CD4-positive, alpha-beta T cell (primary cell): Measurements from ENCODE around the gene NIPAL4. TPM values are rescaled to one million over a fixed set of nuclear protein-coding genes. Genes with fewer than 3 reads are reported as not detected.
"Not testable (repeated sequence)": the region's sequence is repeated elsewhere in the genome, so short reads cannot be mapped to it uniquely, and the experiment has no call there.

Experiments
- ATAC-seq: fragments of 200-7000 bp; cut with Tn5 transposase; one replicate; pipeline ENCODE4 v1.10.0; 2022; ENCODE audit warnings: mild to moderate bottlenecking; ENCODE audit not compliant: poor library complexity
- CTCF ChIA-PET: fragments of 350-600 bp; sonication (Branson Sonifier 250); formaldehyde crosslinking; loops from one replicate; lab custom pipeline; 2021; ENCODE audit warnings: antibody characterized with exemption, inconsistent platforms; lab: Charles Lee
- POLR2A ChIA-PET: fragments of 350-600 bp; sonication (Branson Sonifier 250); formaldehyde crosslinking; loops from one replicate; lab custom pipeline; 2021; ENCODE audit warnings: antibody characterized with exemption, inconsistent platforms; lab: Charles Lee
- DNase-seq, 14 experiments: peaks; one replicate each; pipeline ENCODE4 v3.0.0-alpha.2; 2013 to 2020; ENCODE audit warnings: mixed read lengths in 2 of 14
- H3K27ac ChIP-seq, 2 donors: one replicate each; pipeline versions ENCODE4 v1.5.1 to v1.7.0; 2013; ENCODE audit warnings: low read length in 2 of 2, low read depth in 1 of 2, mild to moderate bottlenecking in 1 of 2
- H3K27me3 ChIP-seq, 2 experiments: 1 replicate in 1 of 2; 2 replicates in 1 of 2; pipeline versions ENCODE4 v1.6.1 to v1.7.0; 2013; ENCODE audit warnings: low read length in 2 of 2, control low read depth in 1 of 2, mild to moderate bottlenecking in 1 of 2, moderate library complexity in 1 of 2; ENCODE audit not compliant: insufficient read depth in 2 of 2, control insufficient read depth in 1 of 2
- H3K36me3 ChIP-seq: one replicate; pipeline ENCODE4 v1.6.1; 2013; ENCODE audit warnings: low read length, control low read depth; ENCODE audit not compliant: insufficient read depth
- H3K4me1 ChIP-seq: one replicate; pipeline ENCODE4 v1.6.1; 2013; ENCODE audit warnings: low read length, control low read depth; ENCODE audit not compliant: insufficient read depth
- H3K4me3 ChIP-seq: one replicate; pipeline ENCODE4 v1.5.1; 2013; ENCODE audit warnings: mild to moderate bottlenecking, low read length, moderate library complexity
- H3K9me3 ChIP-seq, 2 experiments: 1 replicate in 1 of 2; 2 replicates in 1 of 2; pipeline versions ENCODE4 v1.6.1 to v1.7.0; 2013; ENCODE audit warnings: low read length in 2 of 2, mild to moderate bottlenecking in 2 of 2, control low read depth in 1 of 2, moderate library complexity in 1 of 2; ENCODE audit not compliant: control insufficient read depth in 1 of 2, insufficient read depth in 1 of 2
- H3K27ac Mint-ChIP-seq: one replicate; pipeline ENCODE4 v1.8.0; 2020; ENCODE audit warnings: mixed read lengths
- H3K27me3 Mint-ChIP-seq: one replicate; pipeline ENCODE4 v1.8.0; 2021; ENCODE audit warnings: mixed read lengths
- H3K36me3 Mint-ChIP-seq: one replicate; pipeline ENCODE4 v1.8.0; 2021; ENCODE audit warnings: low read depth, mixed read lengths
- H3K4me1 Mint-ChIP-seq: one replicate; pipeline ENCODE4 v1.8.0; 2021; ENCODE audit warnings: low read depth, mixed read lengths
- H3K4me3 Mint-ChIP-seq: one replicate; pipeline ENCODE4 v1.8.0; 2020; ENCODE audit warnings: mild to moderate bottlenecking, mixed read lengths
- H3K9me3 Mint-ChIP-seq: one replicate; pipeline ENCODE4 v1.8.0; 2020; ENCODE audit warnings: mixed read lengths
- intact Hi-C, 2 experiments: fragments of 100-400 bp; cut with DNase I in 1 of 2; cut with micrococcal nuclease in 1 of 2; formaldehyde crosslinking; loops; one replicate each; pipeline versions ENCODE4 v1.15.1 to v1.9.0; 2023 to 2025; cut with DNase I, micrococcal nuclease
- total RNA-seq, 174 experiments: library from RNA in 2 of 174; stranded (reverse) in 2 of 174; gene quantifications; one replicate each; pipeline ENCODE4 v1.2.3 and lab custom pipeline; 2021 to 2026
- TF ChIP-seq, protein P1 (sequence below): fragments of 200-600 bp; IDR thresholded peaks from one replicate; pipeline ENCODE4 v1.8.0; 2022; ENCODE audit warnings: antibody characterized with exemption, mild to moderate bottlenecking

Gene NIPAL4
- total RNA-seq, 2 experiments from 2014 or later, result 0.16 to 0.45 TPM

DNA sequence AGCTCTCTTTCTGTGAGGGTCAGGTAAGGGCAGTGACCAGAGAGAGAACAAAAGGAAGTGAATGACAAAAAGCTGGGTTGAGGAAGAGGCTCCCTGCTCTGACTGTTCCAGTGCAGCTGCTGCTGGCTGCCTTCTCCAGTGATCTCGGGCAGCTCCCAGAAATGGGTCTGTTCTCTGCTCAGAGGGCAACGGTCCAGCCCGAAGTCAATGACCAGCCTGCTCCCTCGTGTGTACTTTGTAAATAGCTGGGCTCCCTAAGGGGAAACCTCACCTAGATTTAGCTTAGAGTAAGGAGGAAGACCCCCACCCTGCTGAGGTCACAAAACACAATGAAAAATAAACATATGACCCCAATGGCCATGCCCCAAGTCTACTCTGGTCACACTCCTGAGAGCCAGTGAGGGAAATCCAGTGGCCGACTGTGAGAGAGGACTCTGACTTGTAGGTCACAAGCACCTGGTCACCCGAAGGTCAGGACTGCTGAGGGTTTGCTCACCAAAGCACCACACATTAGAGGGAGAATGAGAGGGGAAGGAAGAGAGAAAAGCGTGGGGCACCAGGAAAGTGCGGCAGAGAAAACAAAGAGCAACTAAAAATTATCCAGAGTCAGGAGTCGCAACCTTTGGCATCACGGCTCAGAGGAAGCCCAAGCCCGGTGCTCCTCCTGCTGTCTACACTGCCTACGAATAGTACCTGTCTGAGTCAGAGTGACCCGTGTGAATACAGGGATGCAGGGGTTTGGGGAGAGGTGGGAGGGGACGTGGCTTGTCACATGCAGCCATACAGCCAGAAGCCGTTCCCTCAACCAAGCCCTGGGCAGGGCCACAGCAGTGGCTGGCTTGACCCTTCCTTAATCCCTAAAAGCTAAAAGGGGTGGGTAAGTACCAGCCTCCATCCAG, 19.8 kb downstream of the NIPAL4 start:
- peaks cover 62% of the 10 kb centered on the region for H3K36me3 ChIP-seq
- DNase-seq (no peak), ATAC-seq (no peak)
- H3K9me3 Mint-ChIP-seq, result no peaks in the 10 kb centered on the region
- H3K36me3 Mint-ChIP-seq, result peaks cover 29% of the 10 kb centered on the region
- no peaks in the 10 kb centered on the region for H3K27me3 ChIP-seq
- no peaks in the 10 kb centered on the region for H3K4me1 Mint-ChIP-seq
- H3K4me3 ChIP-seq, result no peak overlapping the region
- TF ChIP-seq, protein P1, sequence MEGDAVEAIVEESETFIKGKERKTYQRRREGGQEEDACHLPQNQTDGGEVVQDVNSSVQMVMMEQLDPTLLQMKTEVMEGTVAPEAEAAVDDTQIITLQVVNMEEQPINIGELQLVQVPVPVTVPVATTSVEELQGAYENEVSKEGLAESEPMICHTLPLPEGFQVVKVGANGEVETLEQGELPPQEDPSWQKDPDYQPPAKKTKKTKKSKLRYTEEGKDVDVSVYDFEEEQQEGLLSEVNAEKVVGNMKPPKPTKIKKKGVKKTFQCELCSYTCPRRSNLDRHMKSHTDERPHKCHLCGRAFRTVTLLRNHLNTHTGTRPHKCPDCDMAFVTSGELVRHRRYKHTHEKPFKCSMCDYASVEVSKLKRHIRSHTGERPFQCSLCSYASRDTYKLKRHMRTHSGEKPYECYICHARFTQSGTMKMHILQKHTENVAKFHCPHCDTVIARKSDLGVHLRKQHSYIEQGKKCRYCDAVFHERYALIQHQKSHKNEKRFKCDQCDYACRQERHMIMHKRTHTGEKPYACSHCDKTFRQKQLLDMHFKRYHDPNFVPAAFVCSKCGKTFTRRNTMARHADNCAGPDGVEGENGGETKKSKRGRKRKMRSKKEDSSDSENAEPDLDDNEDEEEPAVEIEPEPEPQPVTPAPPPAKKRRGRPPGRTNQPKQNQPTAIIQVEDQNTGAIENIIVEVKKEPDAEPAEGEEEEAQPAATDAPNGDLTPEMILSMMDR, result no peak
- peaks cover 30% of the 10 kb centered on the region for H3K4me1 ChIP-seq
- H3K27me3 Mint-ChIP-seq, result no peaks in the 10 kb centered on the region
- POLR2A ChIA-PET, result no interaction called here
- H3K27ac Mint-ChIP-seq, result no peak overlapping the region
- intact Hi-C loops, result loop anchor here (5.0 to 10.0 kb wide), 2 partner anchors 48 to 345 kb away; no protein-coding TSS in a partner anchor
- no peak overlapping the region for H3K27ac ChIP-seq
- no peak overlapping the region for H3K4me3 Mint-ChIP-seq
- CTCF ChIA-PET, result no interaction called here
- H3K9me3 ChIP-seq, result no peaks in the 10 kb centered on the region

DNA sequence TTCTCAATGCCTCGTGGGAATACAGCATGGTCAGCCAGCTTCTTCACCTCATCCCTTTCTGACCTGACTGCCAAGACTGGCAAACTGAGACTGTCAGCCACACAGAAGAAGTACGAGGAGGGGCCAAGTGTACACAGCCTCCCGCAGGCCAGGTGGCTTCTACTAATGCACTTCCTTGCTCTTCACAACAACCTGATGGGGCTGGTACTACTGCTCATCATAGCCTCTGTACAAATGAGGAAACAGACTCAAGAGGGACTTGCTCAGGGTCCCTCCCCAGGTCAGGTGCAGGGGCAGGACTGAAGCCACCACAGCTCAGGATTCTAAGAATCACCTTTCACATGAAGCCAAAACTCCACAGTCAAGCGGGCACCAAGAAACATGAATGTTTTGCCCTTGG, 21.3 kb downstream of the NIPAL4 start:
- intact Hi-C loops, result no loop called here
- no peak overlapping the region for H3K4me3 Mint-ChIP-seq
- peaks cover 26% of the 10 kb centered on the region for H3K36me3 Mint-ChIP-seq
- H3K4me3 ChIP-seq, result no peak overlapping the region
- ATAC-seq (no peak), DNase-seq (peak in 1 of 14 experiments; percentile 45)
- H3K27me3 Mint-ChIP-seq, result no peaks in the 10 kb centered on the region
- no peaks in the 10 kb centered on the region for H3K27me3 ChIP-seq
- no peak overlapping the region for H3K27ac ChIP-seq
- no peak overlapping the region for H3K27ac Mint-ChIP-seq
- no peaks in the 10 kb centered on the region for H3K9me3 ChIP-seq
- H3K4me1 ChIP-seq, result peaks cover 36% of the 10 kb centered on the region
- H3K36me3 ChIP-seq, result peaks cover 76% of the 10 kb centered on the region
- no peaks in the 10 kb centered on the region for H3K9me3 Mint-ChIP-seq
- TF ChIP-seq, protein P1, result no peak
- POLR2A ChIA-PET, result no interaction called here
- H3K4me1 Mint-ChIP-seq, result peaks cover under 1% of the 10 kb centered on the region
- CTCF ChIA-PET, result no interaction called here

DNA sequence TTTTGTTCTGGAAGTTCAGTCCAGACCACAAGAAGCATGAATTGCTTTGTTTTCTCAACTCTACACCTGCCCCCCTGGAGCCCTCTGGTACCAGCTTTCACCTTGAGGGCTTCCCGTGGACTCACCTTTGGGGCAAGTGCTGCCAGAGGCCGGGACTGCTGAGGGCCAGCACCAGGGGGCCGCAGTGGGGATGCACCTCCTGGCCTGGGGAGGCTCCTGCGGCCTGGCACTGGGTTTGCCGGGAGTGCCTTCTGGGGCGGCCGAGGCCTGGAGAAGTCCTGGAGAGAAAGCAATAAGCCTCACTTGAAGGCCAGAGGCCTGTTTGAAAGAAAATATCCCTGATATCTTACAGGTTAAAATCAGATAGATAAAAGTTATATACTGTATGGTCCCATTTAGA, 21.7 kb downstream of the NIPAL4 start:
- Mint-ChIP-seq H3K9me3 (no peaks in the 10 kb centered on the region), H3K36me3 (peaks cover 29% of the 10 kb centered on the region)

DNA sequence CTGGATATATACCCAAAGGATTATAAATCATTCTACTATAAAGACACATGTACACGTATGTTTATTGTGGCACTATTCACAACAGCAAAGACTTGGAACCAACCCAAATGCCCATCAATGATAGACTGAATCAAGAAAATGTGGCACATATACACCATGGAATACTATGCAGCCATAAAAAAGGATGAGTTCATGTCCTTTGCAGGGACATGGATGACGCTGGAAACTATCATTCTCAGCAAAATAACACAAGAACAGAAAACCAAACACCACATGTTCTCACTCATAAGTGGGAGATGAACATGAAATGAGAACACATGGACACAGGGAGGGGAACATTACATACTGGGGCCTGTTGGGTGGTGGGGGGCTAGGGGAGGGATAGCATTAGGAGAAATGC, 22.7 kb downstream of the NIPAL4 start:
- H3K27me3 Mint-ChIP-seq, ATAC-seq, CTCF ChIA-PET, H3K27ac ChIP-seq, H3K4me3 ChIP-seq, intact Hi-C loops, H3K27me3 ChIP-seq, H3K4me3 Mint-ChIP-seq, H3K27ac Mint-ChIP-seq, H3K9me3 ChIP-seq, DNase-seq, POLR2A ChIA-PET, H3K9me3 Mint-ChIP-seq: not testable (repeated sequence)
- Histone ChIP-seq H3K4me1 (peaks cover 50% of the 10 kb centered on the region), H3K36me3 (peaks cover 82% of the 10 kb centered on the region)
- H3K36me3 Mint-ChIP-seq, result peaks cover 32% of the 10 kb centered on the region
- H3K4me1 Mint-ChIP-seq, result peaks cover 15% of the 10 kb centered on the region

More for the DNA sequence above, 21.7 kb downstream of the NIPAL4 start:
- no peak overlapping the region for H3K27ac ChIP-seq
- no peak for DNase-seq
- ChIA-PET CTCF (no interaction called here), POLR2A (no interaction called here)
- peak overlapping the region; percentile 30 for H3K27ac Mint-ChIP-seq
- no peak for ATAC-seq
- no peaks in the 10 kb centered on the region for H3K27me3 ChIP-seq
- H3K4me3 Mint-ChIP-seq, result no peak overlapping the region
- intact Hi-C loops, result no loop called here
- H3K9me3 ChIP-seq, result no peaks in the 10 kb centered on the region
- TF ChIP-seq, protein P1, result no peak
- H3K27me3 Mint-ChIP-seq, result no peaks in the 10 kb centered on the region
- peaks cover 79% of the 10 kb centered on the region for H3K36me3 ChIP-seq
- H3K4me1 ChIP-seq, result peaks cover 40% of the 10 kb centered on the region
- H3K4me1 Mint-ChIP-seq, result peaks cover 4% of the 10 kb centered on the region
- no peak overlapping the region for H3K4me3 ChIP-seq
